GM20431 (cell line): Measurements from ENCODE around the gene MEOX1.

Experiments
- in situ Hi-C: fragments of 300-500 bp; cut with MseI, MboI; formaldehyde crosslinking; loops from one replicate; pipeline ENCODE4 v1.15.0; 2020; ENCODE audit warnings: low sequenced_read_pairs; ENCODE audit not compliant: unreplicated experiment

MEOX1 gene

GRCh38 chr17:43599046-43599395, 62.7 kb downstream of the MEOX1 start:
- in situ Hi-C loops: no loop called here

GRCh38 chr17:43598357-43599045, 63.2 kb downstream of the MEOX1 start:
- in situ Hi-C loops: no loop called here

GRCh38 chr17:43597624-43598356, 63.9 kb downstream of the MEOX1 start:
- in situ Hi-C loops: no loop called here

GRCh38 chr17:43595466-43595865, 66.3 kb downstream of the MEOX1 start:
- in situ Hi-C loops: no loop called here

GRCh38 chr17:43591779-43592562, 69.8 kb downstream of the MEOX1 start:
- in situ Hi-C loops: no loop called here

GRCh38 chr17:43591001-43591400, 70.7 kb downstream of the MEOX1 start:
- in situ Hi-C loops: no loop called here
